Bronchial smooth muscle cell (primary cell): ENCODE data around the gene ZNF274. TPM values are rescaled to one million over a fixed set of nuclear protein-coding genes. Genes with fewer than 3 reads are reported as not detected.

ENCODE experiments used
- total RNA-seq: library from RNA; depleted of rRNA; stranded (reverse); fragments of >200 nt; gene quantifications from 2 replicates; pipeline ENCODE4 v1.2.1, GENCODE V29; 2014

ZNF274 gene
- total RNA-seq: 13.0 and 16.4 TPM in 2 replicates

DNA sequence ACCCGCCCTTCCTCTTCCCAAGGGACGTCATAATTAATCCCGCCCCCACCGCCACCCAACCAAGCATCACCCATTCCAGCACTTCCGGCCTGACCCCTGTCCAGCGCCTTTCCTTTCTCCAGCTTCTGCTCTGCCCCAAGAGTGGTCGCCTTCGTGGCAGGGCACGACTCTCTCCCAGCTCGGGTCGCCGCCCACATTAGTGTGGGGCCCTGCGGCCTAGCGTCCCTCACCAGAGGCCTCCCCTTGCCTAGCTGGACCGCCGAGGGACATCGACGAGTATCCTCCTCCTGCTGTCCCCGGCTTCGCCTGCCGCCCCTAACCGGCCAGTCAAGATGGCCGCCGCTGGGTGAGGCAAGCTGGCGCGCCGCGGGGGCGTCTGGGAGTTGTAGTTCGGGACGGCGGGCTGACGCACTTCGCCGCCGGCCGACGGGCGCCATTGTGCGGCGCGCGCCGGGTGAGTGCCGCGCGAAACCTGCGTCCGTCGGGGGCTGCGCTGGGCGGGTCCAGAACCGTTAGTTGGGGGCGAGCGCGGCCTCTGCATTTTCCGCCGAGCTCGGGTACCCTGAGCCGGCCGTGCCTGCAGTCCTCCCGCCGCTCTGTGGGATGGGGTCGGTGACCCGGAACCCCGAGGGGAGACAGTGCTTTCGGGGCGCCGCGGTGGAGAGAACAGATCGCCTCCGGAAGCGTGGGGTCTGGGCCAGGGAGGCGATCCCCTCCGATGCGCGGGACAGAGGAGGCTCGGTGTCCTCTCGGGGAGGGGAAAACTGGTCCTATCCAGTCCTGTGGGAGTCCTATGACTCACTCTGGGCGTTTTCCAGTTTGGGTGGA, at the start of gene ZNF274:
Gene ZNF274 (plus strand): TSS at position 73 of the 828 bp plus-strand sequence. CDS start 905 bp downstream, outside the sequence.

DNA sequence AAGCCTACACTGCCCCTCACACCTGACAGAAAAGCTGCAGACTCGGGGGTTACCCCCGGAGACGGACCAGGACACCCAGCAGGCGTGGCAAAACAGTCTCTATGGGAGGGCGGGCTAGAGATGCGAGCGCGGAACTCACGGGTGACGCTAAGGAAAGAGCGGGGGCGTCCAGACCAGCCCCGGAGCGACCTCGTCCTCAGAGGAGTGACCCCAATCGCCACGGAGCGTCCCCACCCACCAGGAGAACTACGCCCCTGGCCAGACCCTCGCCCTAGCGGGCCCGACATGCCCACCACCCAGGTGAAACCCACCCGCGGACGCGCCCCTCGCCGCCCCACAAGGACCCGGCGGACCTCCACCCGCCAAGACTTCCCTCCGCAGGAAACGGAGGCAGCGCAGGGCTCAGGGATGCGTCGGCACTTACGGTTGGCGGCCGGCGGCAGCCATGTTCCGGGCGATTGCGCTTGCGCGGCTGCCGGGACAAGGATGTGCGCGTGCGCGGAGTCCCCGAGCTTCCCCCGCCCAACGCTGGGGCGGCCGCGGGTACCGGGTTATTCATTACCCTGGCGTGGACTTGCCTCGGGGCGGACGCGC, 32.4 kb upstream of the ZNF274 start, which contains the start of gene ZNF329:
Gene ZNF329 (minus strand): TSS at position 462 of the 594 bp plus-strand sequence. CDS start 21,286 bp downstream, outside the sequence.

DNA sequence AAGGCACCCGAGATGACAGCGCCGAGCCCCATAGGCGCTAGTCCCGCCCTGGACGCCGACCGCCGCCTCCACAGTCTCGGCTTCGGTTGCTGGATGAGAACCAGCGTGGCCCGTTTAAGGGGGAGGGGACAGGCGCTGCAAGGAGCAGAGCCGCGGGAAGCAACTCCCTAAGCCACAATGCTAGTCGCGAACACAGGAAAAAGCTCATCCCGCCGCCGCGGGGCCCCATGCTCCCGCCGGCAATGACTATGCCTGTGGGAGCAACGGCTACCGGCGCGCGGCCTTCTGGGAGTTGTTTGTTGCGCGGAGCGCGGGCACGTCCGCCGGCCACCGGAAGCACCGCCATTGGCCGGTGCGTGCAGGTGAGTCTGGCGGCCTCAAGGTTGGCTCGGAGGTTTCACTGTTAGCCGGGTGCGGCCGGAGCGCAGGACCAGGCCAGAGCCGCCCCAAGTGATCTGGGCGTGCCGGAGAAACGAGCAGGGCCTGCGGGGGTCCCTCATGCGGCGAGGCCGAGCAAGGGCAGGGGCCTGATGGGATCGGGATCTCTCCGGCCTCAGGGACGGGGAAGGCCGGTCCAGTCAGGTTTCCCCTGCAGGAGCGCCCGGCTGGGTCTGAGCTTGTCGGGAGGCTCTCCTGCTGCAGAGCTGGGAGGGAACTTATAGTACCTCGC, 45.9 kb downstream of the ZNF274 start, which contains the start of gene ZNF544:
Gene ZNF544 (plus strand): TSS at position 330 of the 670 bp plus-strand sequence. CDS start 15,110 bp downstream, outside the sequence.

Other genes starting within 250 kb of the ZNF274 start
- gene ZNF418, start 247.7 kb upstream of the ZNF274 start, total RNA-seq: 9.1 and 11.8 TPM in 2 replicates
- 6.3 and 6.5 TPM in 2 replicates for gene ZNF256, start 235.4 kb upstream of the ZNF274 start, total RNA-seq
- gene C19orf18, start 208.5 kb upstream of the ZNF274 start, total RNA-seq: 0.26 and 0.32 TPM in 2 replicates
- gene ZNF606, start 180.2 kb upstream of the ZNF274 start, total RNA-seq: 10.4 and 13.7 TPM in 2 replicates
- not detected in 2 replicates for gene ZSCAN1, start 149.0 kb upstream of the ZNF274 start, total RNA-seq
- gene ZNF135, start 123.8 kb upstream of the ZNF274 start, total RNA-seq: 5.7 and 6.1 TPM in 2 replicates
- 23.8 and 31.4 TPM in 2 replicates for gene ZSCAN18, start 84.8 kb upstream of the ZNF274 start, total RNA-seq
- 13.2 and 13.4 TPM in 2 replicates for gene ZNF329, start 32.3 kb upstream of the ZNF274 start, total RNA-seq
- gene ZNF544, start 45.9 kb downstream of the ZNF274 start, total RNA-seq: 25.5 TPM in 2 replicates
- 2.2 and 2.7 TPM in 2 replicates for gene ZNF8, start 95.9 kb downstream of the ZNF274 start, total RNA-seq
- 25.4 and 31.8 TPM in 2 replicates for gene ERVK3-1, start 122.3 kb downstream of the ZNF274 start, total RNA-seq
- 1.4 and 2.9 TPM in 2 replicates for gene ZSCAN22, start 143.9 kb downstream of the ZNF274 start, total RNA-seq
- 13.9 and 19.7 TPM in 2 replicates for gene A1BG, start 170.4 kb downstream of the ZNF274 start, total RNA-seq
- gene ZNF497, start 179.7 kb downstream of the ZNF274 start, total RNA-seq: 0.79 and 1.7 TPM in 2 replicates
- 1.2 and 2.0 TPM in 2 replicates for gene ZNF837, start 198.0 kb downstream of the ZNF274 start, total RNA-seq
- gene RPS5, start 204.2 kb downstream of the ZNF274 start, total RNA-seq: 2,454 and 4,367 TPM in 2 replicates
- 0.16 and 0.17 TPM in 2 replicates for gene RNF225, start 212.6 kb downstream of the ZNF274 start, total RNA-seq
- 12.6 and 12.7 TPM in 2 replicates for gene ZNF584, start 225.6 kb downstream of the ZNF274 start, total RNA-seq